ENCODE data around the gene HK1.

HK1 gene

GRCh38 chr10:69401416-69401815 is 123.1 kb downstream of the HK1 start:
- TF ChIP-seq CTCF (IDR thresholded peaks at IDR 0.05; ENCODE audit: extremely low read depth, insufficient read depth, missing control alignments): no peak
- DNase-seq (ENCODE audit: low spot score): no peak
- in situ Hi-C loops (cut with MboI; ENCODE audit: low pct_unique_long_range_greater_than_20kb, low sequenced_read_pairs, unreplicated experiment): no loop called here

GRCh38 chr10:69402386-69402785 is 124.1 kb downstream of the HK1 start:
- in situ Hi-C loops (cut with MboI; ENCODE audit: low pct_unique_long_range_greater_than_20kb, low sequenced_read_pairs, unreplicated experiment): no loop called here
- no peak for DNase-seq (ENCODE audit: low spot score)
- no peak for TF ChIP-seq CTCF (IDR thresholded peaks at IDR 0.05; ENCODE audit: extremely low read depth, insufficient read depth, missing control alignments)

- TF ChIP-seq CTCF (IDR thresholded peaks at IDR 0.05; ENCODE audit: extremely low read depth, insufficient read depth, missing control alignments): no peak
- DNase-seq (ENCODE audit: low spot score): no peak
- in situ Hi-C loops (cut with MboI; ENCODE audit: low pct_unique_long_range_greater_than_20kb, low sequenced_read_pairs, unreplicated experiment): no loop called here
Observed at GRCh38 chr10:69403066-69403465, 124.8 kb downstream of the HK1 start.

- DNase-seq (ENCODE audit: low spot score): no peak
- TF ChIP-seq CTCF (IDR thresholded peaks at IDR 0.05; ENCODE audit: extremely low read depth, insufficient read depth, missing control alignments): no peak
- in situ Hi-C loops (cut with MboI; ENCODE audit: low pct_unique_long_range_greater_than_20kb, low sequenced_read_pairs, unreplicated experiment): no loop called here
Observed at GRCh38 chr10:69403519-69403918, 125.2 kb downstream of the HK1 start.

GRCh38 chr10:69404786-69405185 is 126.5 kb downstream of the HK1 start:
- in situ Hi-C loops (cut with MboI; ENCODE audit: low pct_unique_long_range_greater_than_20kb, low sequenced_read_pairs, unreplicated experiment): no loop called here
- no peak for TF ChIP-seq CTCF (IDR thresholded peaks at IDR 0.05; ENCODE audit: extremely low read depth, insufficient read depth, missing control alignments)
- DNase-seq (ENCODE audit: low spot score): no peak

GRCh38 chr10:69405221-69405620 is 126.9 kb downstream of the HK1 start:
- in situ Hi-C loops (cut with MboI; ENCODE audit: low pct_unique_long_range_greater_than_20kb, low sequenced_read_pairs, unreplicated experiment): no loop called here
- DNase-seq (ENCODE audit: low spot score): no peak
- TF ChIP-seq CTCF (IDR thresholded peaks at IDR 0.05; ENCODE audit: extremely low read depth, insufficient read depth, missing control alignments): no peak

GRCh38 chr10:69406302-69406811 is 128.1 kb downstream of the HK1 start:
- no peak for TF ChIP-seq CTCF (IDR thresholded peaks at IDR 0.05; ENCODE audit: extremely low read depth, insufficient read depth, missing control alignments)
- in situ Hi-C loops (cut with MboI; ENCODE audit: low pct_unique_long_range_greater_than_20kb, low sequenced_read_pairs, unreplicated experiment): no loop called here
- no peak for DNase-seq (ENCODE audit: low spot score)
